MCF 10A (cell line): ENCODE measurements around the gene TREX2. TPM values are rescaled to one million over a fixed set of nuclear protein-coding genes. Genes with fewer than 3 reads are reported as not detected.

Source experiments
- BruUV-seq: library from RNA; stranded (reverse); fragments of 400-500 nt; replicated peaks from 2 replicates; lab custom pipeline; 2021; lab: Mats Ljungman, UMichigan
- CTCF ChIA-PET: fragments of 300-600 bp; sonication (Branson Sonifier 250); formaldehyde crosslinking; extraction: SDS; loops from one replicate; lab custom pipeline; 2021; ENCODE audit warnings: antibody characterized with exemption, inconsistent platforms; lab: Yijun Ruan, JAX
- POLR2A ChIA-PET: fragments of 300-600, 350-650 bp; sonication (Branson Sonifier 250); formaldehyde crosslinking; extraction: SDS; loops from one replicate; lab custom pipeline; 2020; ENCODE audit warnings: antibody characterized with exemption, inconsistent platforms; lab: Yijun Ruan, JAX
- DNase-seq: peaks from one replicate; pipeline ENCODE4 v3.0.0-alpha.2; 2018; ENCODE audit not compliant: unreplicated experiment
- H3K27ac Mint-ChIP-seq: one replicate; pipeline ENCODE4 v1.8.0; 2022; ENCODE audit warnings: mild to moderate bottlenecking, low read depth, mixed read lengths; ENCODE audit not compliant: unreplicated experiment
- H3K27me3 Mint-ChIP-seq: one replicate; pipeline ENCODE4 v1.8.0; 2022; ENCODE audit warnings: mixed read lengths; ENCODE audit not compliant: insufficient read depth, unreplicated experiment
- H3K36me3 Mint-ChIP-seq: one replicate; pipeline ENCODE4 v1.8.0; 2022; ENCODE audit warnings: mild to moderate bottlenecking, moderate library complexity, mixed read lengths; ENCODE audit not compliant: insufficient read depth, unreplicated experiment
- H3K4me1 Mint-ChIP-seq: one replicate; pipeline ENCODE4 v1.8.0; 2022; ENCODE audit warnings: mixed read lengths; ENCODE audit not compliant: insufficient read depth, unreplicated experiment
- H3K4me3 Mint-ChIP-seq: one replicate; pipeline ENCODE4 v1.8.0; 2022; ENCODE audit warnings: mild to moderate bottlenecking, moderate library complexity, mixed read lengths; ENCODE audit not compliant: unreplicated experiment
- H3K9me3 Mint-ChIP-seq: one replicate; pipeline ENCODE4 v1.8.0; 2022; ENCODE audit warnings: mixed read lengths; ENCODE audit not compliant: unreplicated experiment
- intact Hi-C: fragments of 100-400 bp; cut with micrococcal nuclease; formaldehyde crosslinking; loops from 2 replicates; pipeline ENCODE4 v1.14.1; 2022
- total RNA-seq: library from RNA; stranded (reverse); gene quantifications from 2 replicates; pipeline ENCODE4 v1.2.3, GENCODE V29; 2022
- TF ChIP-seq, protein P1 (sequence below): fragments of 200-600 bp; IDR thresholded peaks from one replicate; pipeline ENCODE4 v1.8.0; 2022; ENCODE audit warnings: antibody characterized with exemption, mild to moderate bottlenecking; ENCODE audit not compliant: unreplicated experiment

TREX2 gene
- total RNA-seq, 1 experiment from 2014 or later, result 0.75 TPM

GRCh38 chrX:153448556-153449367 is 2.9 kb upstream of the TREX2 start:
- Mint-ChIP-seq H3K4me1 (no peaks in the 10 kb centered on the region), H3K36me3 (peaks cover 8% of the 10 kb centered on the region), H3K27ac (no peak overlapping the region), H3K9me3 (no peaks in the 10 kb centered on the region), H3K27me3 (no peaks in the 10 kb centered on the region), H3K4me3 (no peak overlapping the region)
- TF ChIP-seq, protein P1, sequence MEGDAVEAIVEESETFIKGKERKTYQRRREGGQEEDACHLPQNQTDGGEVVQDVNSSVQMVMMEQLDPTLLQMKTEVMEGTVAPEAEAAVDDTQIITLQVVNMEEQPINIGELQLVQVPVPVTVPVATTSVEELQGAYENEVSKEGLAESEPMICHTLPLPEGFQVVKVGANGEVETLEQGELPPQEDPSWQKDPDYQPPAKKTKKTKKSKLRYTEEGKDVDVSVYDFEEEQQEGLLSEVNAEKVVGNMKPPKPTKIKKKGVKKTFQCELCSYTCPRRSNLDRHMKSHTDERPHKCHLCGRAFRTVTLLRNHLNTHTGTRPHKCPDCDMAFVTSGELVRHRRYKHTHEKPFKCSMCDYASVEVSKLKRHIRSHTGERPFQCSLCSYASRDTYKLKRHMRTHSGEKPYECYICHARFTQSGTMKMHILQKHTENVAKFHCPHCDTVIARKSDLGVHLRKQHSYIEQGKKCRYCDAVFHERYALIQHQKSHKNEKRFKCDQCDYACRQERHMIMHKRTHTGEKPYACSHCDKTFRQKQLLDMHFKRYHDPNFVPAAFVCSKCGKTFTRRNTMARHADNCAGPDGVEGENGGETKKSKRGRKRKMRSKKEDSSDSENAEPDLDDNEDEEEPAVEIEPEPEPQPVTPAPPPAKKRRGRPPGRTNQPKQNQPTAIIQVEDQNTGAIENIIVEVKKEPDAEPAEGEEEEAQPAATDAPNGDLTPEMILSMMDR, result no peak
- BruUV-seq, result no TSS peak
- DNase-seq, result no peak
- CTCF ChIA-PET, result no interaction called here
- POLR2A ChIA-PET, result no interaction called here
- intact Hi-C loops, result no loop called here

GRCh38 chrX:153447581-153447960 is 1.7 kb upstream of the TREX2 start:
- no peaks in the 10 kb centered on the region for H3K9me3 Mint-ChIP-seq

GRCh38 chrX:153446950-153447580 is 1.2 kb upstream of the TREX2 start:
- no peak overlapping the region for H3K4me3 Mint-ChIP-seq
- H3K27me3 Mint-ChIP-seq, result no peaks in the 10 kb centered on the region
- intact Hi-C loops, result no loop called here
- H3K27ac Mint-ChIP-seq, result no peak overlapping the region
- H3K4me1 Mint-ChIP-seq, result no peaks in the 10 kb centered on the region
- ChIA-PET CTCF (no interaction called here), POLR2A (no interaction called here)
- peaks cover 8% of the 10 kb centered on the region for H3K36me3 Mint-ChIP-seq
- TF ChIP-seq, protein P1, result no peak
- H3K9me3 Mint-ChIP-seq, result no peaks in the 10 kb centered on the region
- no peak for DNase-seq
- BruUV-seq, result no TSS peak

More at GRCh38 chrX:153447581-153447960, 1.7 kb upstream of the TREX2 start:
- no peak for DNase-seq
- POLR2A ChIA-PET, result no interaction called here
- intact Hi-C loops, result no loop called here
- Mint-ChIP-seq H3K27ac (no peak overlapping the region), H3K4me3 (no peak overlapping the region), H3K27me3 (no peaks in the 10 kb centered on the region), H3K36me3 (peaks cover 8% of the 10 kb centered on the region), H3K4me1 (no peaks in the 10 kb centered on the region)
- CTCF ChIA-PET, result no interaction called here
- TF ChIP-seq, protein P1, result no peak
- no TSS peak for BruUV-seq

DNA sequence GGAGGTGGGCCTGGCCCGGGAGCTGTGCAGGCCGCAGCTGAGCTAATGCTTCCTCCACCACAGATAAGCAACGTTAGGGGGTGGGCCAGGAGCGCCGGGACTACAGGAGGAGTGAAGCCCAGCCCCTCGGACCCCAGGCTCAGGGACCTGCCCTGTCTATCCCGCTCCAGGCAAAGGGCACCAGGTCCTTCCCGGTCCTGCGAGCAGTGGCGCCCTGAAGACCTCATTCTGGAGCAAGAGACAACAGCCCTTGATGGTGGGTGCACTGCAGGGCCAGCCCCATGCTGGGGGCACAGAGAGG is 730 bp upstream of the TREX2 start:
- DNase-seq, result no peak
- H3K36me3 Mint-ChIP-seq, result peaks cover 8% of the 10 kb centered on the region
- no peak overlapping the region for H3K27ac Mint-ChIP-seq
- TF ChIP-seq, protein P1, result no peak
- H3K9me3 Mint-ChIP-seq, result no peaks in the 10 kb centered on the region
- H3K4me3 Mint-ChIP-seq, result no peak overlapping the region
- CTCF ChIA-PET, result interaction anchor here (0.7 kb wide), 1 partner anchor 60 kb away, joined by 3 read pairs; no protein-coding TSS in a partner anchor
- no TSS peak for BruUV-seq
- no peaks in the 10 kb centered on the region for H3K27me3 Mint-ChIP-seq
- POLR2A ChIA-PET, result no interaction called here
- intact Hi-C loops, result no loop called here
- H3K4me1 Mint-ChIP-seq, result no peaks in the 10 kb centered on the region
